ENCODE results near the gene IGFBP3.

- TF ChIP-seq CTCF (IDR thresholded peaks at IDR 0.05 in 4 of 5, conservative IDR thresholded peaks at IDR 0.05 in 1 of 5) (no peak), POLR2A (IDR thresholded peaks at IDR 0.05) (no peak)
Measured at GRCh38 chr7:45955286-45955685, 34.2 kb upstream of the IGFBP3 start.

Data from gastrocnemius medialis (tissue), 4 donors.